GM19351 (cell line): ENCODE measurements around the gene S100A7.
"Not testable (repeated sequence)": the region's sequence is repeated elsewhere in the genome, so short reads cannot be mapped to it uniquely, and the experiment has no call there.

Experiments
- ATAC-seq: cut with Tn5 transposase; IDR thresholded peaks from one replicate; pipeline ENCODE4 v1.9.1; 2021; ENCODE audit warnings: mild to moderate bottlenecking, moderate library complexity; ENCODE audit not compliant: unreplicated experiment

Gene S100A7

DNA sequence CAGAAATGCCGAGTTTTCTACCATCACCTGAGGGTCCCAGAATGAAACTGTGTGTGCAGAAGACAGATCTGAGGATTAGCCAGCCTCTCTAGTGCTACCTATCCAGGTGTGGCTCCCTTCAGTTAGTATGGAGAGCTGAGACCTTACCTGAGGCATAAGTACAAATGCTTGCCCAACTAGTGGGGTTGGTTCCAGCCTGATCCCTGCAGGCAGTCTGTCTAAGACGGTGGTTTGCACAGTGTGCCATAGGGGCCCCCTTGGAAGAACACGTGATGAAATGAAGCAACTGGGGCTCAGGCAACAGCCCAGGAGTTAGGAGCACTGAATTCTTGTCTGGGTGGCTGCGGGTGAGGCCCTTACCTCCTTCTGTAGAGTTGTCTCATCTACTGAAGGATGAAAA, 28.5 kb downstream of the S100A7 start:
- ATAC-seq, result no peak

DNA sequence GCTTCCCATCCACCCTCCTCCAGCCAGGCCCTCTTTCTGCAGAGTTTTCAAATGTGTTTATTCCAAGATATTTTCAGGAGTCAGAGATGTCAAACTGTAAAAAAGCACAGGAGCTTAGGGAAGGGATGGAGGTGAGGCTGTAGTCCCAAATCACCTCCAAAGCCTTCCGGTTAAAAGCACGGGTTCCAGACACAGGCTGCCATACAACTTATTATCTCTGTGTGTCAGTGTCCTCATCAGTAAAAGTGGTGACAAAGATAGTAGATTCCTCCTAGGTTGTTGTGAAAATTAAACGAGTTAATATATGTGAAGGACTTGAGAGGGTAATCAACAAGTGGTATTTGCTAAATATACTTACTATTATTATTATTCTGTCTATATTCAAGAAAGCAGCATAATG, 29.0 kb downstream of the S100A7 start:
- no peak for ATAC-seq

DNA sequence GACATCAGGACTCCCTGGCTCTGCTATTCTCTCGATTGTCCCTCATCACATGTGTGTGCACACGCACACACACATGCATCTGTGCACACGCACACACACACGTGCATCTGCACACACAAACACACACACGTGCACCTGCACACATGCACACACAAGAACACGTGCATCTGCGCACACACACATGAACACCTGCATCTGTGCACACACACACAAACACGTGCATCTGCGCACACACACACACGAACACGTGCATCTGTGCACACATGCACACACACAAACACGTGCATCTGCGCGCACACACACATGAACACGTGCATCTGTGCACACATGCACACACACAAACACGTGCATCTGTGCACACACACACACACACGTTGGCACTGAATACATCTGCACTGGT, 29.4 kb downstream of the S100A7 start:
- no peak for ATAC-seq

DNA sequence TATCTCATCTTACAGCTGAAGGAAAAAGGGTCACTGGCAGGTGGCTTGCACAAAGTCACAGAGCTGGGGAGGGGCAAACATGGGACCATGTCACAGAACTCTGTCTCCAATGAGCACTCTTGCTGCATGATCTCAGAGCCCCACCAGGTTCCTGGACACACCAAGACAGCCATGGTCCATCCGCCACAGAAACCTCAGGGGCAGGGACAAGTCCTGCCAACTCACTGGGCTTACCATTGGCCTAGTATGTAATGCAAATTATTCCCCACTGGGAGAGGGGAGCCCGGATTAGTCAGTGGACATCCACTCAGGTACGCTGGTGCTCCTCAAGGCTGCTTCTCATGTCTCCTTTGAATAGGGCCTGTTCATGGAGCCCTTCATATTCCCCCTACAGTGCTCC, 29.9 kb downstream of the S100A7 start:
- ATAC-seq, result no peak

DNA sequence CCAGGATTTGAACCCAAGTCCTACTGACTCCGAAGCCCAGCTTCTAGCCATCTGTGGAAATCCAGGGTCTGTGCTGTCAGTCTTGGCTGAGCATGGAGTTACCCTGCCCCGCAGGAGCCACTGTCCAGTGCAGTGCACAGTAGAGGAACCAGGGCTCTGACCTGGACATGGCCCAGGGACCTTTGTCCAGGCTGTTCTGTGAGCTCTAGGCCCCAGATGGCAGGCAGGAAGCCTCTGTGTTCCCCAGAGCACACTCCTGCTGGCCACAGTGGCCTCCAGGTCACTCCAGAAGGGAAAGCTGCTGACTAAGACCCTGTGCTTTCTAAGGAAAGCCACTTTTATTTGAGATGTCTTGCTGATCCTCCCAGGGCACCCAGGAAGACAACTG, 30.3 kb downstream of the S100A7 start:
- no peak for ATAC-seq

DNA sequence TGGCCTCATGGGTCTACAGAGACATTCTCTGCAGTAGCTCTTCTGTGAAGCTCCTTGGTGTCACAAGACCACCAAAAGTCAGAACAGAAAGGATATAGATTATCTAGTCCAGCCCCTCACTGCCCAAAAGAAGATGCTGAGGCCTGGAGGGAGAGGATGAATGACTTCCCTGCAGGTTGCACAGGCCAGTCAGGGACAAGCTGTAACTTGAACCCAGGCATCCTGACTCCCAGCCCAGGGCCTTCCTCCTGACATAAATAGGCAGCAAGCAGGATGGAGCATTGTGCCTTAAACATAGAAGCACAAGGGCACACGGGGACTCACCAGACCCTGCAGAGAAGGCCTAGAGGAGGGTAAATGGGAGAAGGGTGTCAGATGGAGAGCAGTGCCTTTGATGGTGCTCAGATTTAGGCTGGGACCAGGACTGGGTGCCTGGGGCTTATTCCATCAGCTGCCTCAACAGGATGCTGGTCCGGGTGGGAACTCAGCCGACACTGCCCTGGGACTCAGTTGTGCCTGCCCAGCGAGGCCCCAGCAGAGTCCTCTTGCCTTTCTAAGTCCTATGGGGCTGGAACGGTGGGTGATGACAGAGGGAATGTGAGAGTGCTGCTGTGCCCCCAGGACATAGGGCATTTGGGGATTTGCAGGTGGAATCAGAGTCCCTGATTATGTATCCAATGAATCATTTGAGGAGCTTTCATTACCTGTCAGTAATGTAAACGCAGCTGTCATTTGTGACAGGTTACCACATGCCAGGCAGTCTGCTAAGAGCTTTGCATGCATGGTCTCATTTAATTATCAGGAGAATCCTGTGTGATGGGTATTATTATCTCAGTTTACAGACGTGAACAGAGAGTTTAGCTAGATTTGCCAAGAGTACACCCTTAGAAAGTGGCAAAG, 30.9 kb downstream of the S100A7 start:
- ATAC-seq, result no peak

DNA sequence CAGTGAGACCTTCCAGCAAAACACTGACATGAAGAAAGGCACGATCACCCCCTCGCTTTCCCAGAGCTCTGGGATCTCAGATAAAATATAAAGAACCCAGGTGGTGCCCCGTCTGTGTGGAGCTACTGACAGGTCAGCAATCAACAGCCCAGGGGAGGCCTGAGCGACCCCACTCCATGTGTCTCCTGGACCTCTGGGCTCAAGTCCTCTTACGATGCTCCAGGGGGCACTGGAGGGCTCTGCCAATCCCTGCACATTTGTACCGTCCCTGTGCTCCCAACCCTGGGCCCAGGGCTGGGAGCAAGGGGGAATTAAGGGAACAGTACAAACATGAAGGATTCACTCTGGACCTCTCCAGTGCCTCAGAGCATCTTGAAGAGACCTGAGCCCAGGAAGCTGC, 31.7 kb downstream of the S100A7 start:
- no peak for ATAC-seq

DNA sequence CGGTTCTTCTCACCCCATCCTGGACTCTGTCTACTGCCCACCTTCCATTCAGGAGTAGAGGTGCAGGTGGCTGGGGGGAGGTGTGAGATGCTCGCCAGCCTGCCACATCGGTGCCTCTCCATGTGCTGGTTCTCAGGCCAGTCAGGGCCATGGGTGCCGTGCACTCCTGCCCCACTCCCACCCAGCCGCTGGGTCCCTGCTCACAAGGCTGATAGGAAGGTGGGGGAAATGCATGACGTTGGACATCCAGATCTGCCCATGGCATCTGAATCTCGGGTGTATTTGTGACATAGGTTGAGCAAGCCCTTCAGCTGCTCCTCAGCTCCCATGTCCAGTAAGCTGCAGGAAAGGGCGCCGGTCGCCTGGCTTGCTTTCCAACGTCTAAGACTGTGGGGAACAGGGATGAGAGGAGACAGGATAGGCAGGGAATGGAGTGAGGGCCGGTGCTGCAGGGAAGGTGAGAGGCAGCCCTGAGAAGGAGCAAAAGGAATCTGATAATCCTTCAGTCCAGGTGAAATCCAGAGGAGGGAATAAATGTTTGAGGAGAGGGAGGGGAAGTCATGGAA, 32.3 kb downstream of the S100A7 start:
- no peak for ATAC-seq

DNA sequence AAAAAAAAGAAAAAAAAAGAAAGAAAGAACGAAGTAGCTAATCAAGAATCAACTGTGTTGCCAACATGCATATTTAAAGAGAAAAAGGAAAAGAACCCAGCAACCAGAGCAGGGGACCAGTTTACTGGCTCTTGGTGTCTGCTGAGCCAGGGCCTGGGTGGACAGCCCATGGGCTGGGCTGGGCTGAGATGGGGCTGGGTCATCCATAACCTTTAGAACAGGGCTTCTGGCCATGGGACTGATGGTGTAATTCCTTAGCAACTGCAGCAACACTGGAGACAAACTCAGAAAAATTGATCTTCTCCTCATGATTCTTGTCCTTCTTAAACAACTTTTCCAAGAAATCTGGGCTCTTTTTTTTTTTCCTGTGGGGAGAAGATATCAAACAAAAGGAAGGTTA, 33.6 kb downstream of the S100A7 start:
- ATAC-seq, result no peak

DNA sequence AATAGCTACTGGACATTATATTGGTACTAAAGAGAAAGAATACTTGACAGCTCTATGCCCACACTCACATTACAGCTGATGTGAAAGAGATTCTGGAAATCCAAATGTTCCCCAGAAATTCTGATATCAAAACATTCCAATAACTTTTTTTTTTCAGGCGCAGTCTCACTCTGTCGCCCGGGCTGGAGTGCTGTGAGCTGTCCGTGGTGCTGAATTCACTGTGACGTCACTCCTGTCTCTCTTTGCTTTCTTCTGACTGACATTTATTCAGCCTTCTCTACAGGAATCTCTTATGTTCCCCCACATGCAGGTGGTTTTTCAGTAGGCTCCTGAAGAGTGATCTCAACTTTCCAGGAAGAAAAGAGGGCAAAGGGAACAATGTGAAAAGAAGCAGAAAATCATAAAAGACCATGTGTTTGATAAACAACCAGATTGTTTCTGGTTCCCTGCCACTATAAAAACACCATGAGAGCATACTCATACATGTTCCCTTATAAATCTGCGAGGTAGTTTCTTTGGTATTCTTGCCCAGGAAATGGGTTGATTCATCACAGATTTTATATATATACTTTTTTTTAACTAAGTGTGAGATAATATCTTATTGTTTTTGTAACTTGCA, 37.9 kb downstream of the S100A7 start:
- no peak for ATAC-seq

DNA sequence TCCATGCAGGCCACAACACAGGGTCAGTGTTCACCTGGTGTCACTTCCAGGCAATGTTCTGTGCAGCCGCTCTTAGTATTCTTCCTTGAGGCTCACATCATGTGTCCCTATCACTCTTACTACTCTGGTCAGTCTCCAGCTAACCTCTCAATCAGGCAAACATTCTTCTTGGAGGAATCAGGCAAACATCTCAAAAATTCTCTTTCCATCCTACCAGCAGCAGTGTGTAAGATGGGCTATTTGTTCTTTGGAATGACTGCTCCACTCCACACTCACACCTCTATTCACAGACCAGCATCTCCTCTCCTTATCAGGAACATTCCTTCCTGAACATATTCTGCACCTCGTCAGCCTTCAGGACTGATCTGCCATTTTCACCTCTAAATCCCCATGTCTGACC, 40.1 kb downstream of the S100A7 start:
- ATAC-seq, result no peak

DNA sequence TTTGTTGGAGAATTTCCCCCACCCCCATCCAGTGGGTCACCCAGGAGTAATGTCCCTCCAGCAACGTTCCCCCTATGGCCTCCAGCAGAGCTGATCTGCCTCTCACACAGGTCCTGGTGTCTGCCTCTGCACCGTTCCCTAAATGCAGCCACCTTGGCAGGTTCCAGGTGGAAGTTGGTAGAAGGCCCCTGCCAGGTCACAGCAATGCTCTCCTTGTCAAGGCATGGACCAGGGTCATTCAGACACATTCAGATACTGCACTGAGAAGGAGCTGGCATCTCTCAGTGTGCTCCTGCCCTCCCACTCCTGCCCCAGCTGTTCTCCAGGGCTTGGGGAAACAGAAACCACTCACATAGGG, 41.0 kb downstream of the S100A7 start:
- ATAC-seq, result not testable (repeated sequence)

DNA sequence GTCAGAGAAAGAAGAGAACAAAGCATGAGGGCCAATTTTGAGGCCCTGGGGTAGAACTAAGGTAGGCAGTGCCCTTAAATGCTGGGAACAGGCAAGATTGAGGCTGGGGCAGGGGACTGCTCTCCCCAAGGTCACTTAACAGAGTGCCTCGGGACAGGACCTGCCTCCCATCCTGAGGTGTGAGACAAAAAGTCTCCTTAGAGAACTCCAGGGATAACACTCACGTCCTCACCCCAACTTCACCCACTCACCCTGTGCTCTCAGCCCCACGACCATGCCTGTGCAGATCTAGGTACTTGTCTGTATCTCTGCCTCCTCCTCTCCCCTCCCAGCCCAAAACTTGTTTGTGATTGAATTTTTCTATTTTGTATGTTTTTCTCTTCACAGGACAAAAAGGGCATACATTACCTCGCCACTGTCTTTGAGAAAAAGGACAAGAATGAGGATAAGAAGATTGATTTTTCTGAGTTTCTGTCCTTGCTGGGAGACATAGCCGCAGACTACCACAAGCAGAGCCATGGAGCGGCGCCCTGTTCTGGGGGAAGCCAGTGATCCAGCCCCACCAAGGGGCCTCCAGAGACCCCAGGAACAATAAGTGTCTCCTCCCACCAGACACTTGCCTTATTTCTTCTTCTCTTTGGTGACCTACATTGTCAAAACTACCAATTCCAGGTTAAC, 41.6 kb downstream of the S100A7 start:
- ATAC-seq, result not testable (repeated sequence)

DNA sequence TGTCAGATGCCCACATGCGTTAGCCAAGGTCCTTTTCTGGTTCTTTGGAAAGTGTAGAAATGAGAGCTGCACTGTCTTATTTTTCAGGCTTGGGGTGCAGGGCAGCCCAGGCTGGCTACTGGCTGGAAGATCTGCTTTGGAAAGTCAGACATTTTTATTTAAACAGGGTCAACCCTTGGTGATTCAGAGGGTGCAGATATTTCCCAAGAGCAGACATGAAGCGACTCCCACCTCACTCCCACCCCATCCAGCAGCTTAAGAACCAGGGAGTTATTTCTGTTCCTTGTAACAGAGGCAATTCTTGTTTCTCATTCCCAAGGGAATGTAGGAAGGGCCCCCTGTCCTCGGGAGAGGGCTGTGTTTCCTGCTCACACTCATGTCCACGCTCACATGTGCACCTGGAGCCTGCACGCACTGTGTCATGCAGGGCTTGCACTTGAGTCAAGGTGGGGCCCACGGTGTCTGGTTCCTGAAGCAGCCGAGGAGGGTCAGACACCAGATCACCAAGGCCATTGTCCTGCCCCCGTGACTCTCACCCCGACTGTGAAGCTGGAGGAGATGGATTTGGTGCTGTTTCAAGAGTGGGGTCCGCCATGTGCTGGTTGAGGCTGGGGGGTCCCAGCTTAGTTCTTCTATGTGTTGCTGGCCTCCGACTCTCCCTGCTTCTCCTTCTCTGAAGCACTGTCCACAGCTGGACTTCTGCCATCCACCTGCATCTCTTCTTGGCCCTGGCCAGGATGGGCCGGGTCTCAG, 43.1 kb downstream of the S100A7 start:
- ATAC-seq, result no peak

DNA sequence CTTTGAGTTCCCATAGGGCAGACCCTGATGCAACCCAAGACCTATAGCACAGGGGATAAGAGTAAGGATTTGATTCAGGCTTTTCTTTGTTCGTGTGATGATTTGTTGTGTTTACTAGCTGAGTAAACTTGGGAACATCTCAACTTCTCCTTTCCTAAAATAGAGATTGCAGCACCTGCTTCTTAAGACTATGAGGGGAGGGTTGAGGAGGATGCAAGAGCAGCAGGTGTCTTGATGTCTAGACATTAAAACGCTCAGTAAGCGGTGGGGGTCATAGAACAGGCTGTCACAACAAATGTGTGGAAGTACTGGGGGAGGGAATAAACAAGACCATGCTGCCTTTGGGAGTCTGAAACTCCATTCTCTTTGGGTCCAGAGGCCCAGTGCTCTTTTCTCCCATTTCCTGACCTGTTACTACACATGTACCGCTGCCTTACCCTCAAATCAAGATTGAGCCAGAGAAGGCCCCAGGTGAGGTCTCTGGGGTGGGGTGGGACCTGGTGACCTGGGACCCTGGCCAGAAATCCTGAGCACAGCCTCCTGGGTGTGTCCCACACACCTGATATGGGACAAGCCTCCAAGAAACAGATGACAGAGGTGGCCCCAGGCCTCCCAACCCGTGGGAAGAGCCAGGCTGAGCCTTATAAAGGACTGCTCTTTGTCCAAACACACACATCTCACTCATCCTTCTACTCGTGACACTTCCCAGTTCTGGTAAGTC, 44.4 kb downstream of the S100A7 start, which contains the start of gene S100A7A:
TSS of gene S100A7A (plus strand) at position 671 of the 721 bp plus-strand sequence. CDS start 1,563 bp downstream, outside the sequence.
- ATAC-seq, result no peak

DNA sequence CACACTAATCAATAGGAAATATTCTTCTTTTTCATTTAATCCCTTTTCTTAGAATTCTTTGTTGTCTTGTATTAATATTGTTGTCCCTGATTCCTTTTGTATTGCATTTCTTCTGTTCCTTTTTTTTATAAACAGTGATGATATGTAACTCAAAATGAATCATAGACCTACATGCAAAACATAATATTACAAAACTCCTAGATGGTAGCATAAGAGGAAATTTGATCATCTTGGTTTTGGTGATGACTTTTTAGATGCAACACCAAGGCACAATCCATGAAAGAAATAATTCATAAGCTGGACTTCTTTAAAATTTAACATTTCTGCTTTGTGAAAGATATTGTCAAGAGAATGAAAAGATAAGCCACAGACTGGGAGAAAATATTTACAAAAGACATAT, 46.5 kb downstream of the S100A7 start:
- ATAC-seq, result not testable (repeated sequence)
